Middle frontal gyrus (tissue), 1 donor: Measurements from ENCODE around the gene TM2D3.
A peak's percentile ranks its signal among the peaks of the same experiment; 100 is the strongest.

Experiments used
- DNase-seq: peaks from one replicate; pipeline ENCODE4 v3.0.0-alpha.2; 2015; ENCODE audit warnings: low spot score; ENCODE audit errors: extremely low spot score

Gene TM2D3, protein sequence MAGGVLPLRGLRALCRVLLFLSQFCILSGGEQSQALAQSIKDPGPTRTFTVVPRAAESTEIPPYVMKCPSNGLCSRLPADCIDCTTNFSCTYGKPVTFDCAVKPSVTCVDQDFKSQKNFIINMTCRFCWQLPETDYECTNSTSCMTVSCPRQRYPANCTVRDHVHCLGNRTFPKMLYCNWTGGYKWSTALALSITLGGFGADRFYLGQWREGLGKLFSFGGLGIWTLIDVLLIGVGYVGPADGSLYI

DNA sequence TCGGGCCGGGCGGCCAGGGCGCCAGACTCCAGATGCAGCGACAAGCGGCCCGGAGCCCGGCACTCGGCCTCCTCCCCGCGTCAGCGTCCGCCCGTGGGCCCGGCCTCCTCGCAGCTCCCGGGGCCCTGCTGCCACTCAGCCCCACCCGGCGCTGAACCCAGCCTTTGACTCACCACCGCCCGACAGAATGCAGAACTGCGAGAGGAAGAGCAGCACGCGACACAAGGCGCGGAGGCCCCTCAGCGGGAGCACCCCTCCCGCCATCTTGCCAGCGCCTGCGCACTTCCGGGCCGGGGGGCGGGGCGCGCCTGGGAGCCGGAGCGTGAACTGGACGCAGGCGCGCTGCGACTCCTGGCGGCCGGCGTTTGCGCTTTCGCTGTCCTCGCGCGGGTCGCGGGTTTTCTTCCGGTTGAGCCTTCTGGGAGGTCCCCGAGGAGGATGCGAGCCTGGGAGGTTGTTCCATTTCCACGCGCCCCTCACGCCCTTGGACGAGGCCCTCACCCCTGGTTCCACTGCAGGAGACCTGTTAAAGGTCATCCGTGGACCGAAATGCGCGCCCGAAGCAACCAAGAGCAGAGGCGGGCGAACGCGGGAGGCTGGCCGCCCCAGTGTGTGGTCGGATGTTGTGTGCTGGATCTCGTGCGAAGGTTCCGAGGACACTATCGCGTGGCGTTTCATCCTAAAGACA, at the start of gene TM2D3:
TSS of gene TM2D3 (minus strand) at position 284 of the 688 bp plus-strand sequence. CDS start at position 264, 20 bp downstream.
- peak; percentile 79 for DNase-seq

DNA sequence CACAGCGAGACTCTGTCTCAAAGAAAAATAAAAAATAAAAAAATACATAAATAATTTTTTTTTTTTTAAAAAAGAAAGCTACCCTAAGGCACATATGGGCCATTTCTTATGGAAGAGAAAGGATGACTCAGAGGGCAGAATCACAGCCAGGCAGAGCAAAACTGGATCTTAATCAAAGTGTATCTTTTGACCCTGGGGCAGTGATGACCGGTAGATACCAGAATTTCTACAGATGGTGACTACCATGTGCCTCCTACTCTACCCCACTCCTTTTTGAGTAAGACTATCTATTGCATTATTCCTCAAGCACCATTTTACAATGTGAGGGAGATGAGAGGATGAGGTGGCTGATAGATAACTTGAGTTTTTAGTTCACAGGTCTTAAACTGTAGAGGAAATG, 46.1 kb upstream of the TM2D3 start:
- DNase-seq = no peak

DNA sequence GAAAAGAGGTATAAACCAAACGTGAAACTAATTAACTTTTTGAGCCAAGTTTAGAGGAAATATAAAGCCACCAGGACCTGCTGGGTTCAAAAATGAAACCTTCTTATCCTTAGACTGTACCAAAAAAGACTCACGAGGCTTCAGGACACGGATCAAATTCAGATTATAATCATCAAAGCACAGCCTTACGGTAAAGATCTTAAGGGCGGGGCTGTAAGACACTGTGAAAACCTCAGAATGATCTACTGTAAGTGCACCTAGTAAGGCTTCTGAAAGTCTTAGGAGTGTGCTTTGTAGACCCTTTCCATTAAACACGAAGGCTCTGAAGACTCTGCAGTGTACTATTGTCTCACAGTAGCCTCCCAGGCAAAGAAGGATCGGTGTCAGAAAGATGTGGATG, 45.3 kb upstream of the TM2D3 start:
- DNase-seq = no peak

DNA sequence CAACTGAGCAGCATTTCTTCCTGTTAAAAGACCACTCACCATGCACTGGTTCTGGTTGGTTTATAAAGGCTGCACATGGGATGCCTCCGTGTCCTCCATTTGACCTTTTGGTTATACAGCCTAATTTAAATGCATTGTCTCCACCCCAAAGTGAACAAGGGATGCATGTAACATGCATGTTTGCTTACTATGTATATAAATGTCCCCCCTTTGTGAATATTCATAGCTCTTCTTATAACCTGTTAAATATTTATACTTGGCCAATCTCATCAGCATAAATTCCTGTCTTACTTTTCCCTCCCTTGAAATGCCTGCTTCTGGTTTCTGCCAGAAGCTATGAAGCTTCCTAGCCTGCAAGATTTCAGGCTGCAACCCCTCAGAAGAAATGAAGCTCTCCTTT, 44.6 kb upstream of the TM2D3 start:
- DNase-seq = no peak

DNA sequence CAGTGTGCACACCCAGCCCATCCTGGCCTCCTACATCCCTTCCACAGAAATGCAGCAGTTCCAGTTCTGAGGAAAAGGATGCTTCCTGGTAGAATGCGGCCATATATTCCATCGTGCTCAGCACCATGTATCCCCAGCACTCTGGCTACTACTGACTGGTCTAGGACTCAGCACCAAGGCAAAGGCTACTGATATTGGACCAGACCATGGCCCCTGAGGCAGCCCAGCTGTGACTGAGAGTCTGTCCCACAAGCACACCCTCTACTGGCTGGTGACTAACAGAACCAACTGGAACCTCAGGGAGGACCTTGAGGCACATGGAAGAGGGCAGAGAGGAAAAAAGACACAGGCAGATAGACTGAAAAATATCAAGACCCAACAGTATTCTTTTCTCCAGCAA, 42.1 kb upstream of the TM2D3 start:
- DNase-seq = no peak

DNA sequence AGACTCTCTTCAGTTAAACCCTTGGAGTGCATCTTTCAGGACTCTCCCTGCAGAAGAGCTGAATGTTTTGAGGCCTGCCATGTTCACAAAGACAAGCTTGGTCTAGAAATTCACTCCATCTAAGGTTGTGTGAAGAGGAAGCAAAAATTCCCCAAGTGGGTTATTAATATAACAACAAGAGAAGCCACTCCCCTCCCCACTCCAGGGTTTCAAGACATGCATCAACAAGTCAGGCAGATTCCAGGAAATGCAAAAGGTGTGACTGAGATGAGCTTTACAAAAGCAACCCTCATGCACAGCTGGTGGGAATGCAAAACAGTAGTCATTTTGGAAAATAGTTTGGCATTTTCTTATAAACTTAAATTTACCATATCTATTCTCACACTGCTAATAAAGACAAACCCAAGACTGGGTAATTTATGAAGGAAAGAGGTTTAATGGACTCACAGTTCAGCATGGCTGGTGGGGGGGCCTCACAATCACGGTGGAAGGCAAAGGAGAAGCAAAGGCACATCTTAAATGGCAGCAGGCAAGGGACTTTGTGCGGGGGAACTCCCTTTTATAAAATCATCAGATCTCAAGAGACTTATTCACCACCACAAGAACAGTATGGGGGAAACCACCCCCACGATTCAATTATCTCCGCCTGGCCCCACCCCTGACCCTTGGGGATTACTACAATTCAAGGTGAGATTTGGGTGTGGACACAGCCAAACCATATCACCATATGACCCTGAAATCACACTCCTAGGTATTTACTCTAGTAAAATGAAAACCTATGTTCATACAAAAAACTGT, 40.8 kb upstream of the TM2D3 start:
- no peak for DNase-seq

DNA sequence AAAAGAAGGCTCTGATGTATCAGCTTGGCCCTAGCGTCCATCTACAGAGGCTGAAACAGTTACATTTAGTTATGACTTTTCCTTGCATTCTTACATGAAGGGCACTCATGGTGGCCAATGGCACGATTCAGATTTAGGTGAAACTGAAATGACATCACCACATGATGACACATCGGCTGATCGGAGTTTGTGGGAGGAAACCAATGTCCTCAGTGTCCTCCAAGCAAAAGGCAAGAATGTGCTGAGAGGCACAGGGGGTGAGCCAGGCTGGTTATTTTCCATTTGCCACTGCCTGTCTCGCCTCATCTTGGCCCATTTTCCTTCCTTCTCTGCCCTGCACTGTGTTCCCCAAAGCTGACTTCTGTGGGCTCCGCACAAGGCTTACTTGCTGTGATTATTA, 37.7 kb upstream of the TM2D3 start:
- no peak for DNase-seq

DNA sequence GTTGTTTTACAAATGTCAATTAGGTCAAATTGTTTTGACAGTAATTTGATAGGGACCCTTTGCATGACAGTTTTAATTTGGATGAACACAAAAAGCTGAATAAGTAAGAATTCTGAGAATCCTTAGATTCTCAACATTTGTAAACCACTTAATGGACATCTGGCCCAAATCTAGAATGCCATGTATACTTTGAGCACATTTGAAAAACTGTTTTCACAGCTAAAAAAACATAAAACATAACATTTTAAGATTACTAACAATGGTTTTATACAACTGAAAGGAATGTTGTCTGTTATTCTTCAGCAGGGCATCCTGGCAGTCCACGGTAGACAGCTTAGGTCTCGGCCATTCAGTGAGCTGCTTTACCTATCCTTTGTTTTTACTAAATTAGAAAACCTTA, 34.5 kb upstream of the TM2D3 start:
- DNase-seq = no peak

DNA sequence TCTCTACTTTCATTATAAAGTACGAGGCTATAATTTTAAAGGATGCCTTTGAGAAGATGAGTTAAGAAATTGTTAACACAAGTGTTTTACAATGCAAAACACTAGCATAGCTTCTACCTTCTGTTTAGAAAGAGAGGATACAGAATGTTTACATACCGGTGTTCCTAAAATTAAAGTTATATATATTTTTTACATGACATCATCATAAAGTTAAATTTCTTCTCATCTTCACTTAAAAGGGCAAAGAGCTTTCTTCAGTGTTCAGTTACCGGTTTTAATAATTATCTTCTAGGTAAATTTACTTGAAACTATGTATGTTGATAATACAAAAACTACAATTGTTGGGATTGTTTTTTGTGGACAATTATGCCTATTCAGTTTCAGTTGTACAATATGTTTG, 32.7 kb upstream of the TM2D3 start:
- DNase-seq = no peak

DNA sequence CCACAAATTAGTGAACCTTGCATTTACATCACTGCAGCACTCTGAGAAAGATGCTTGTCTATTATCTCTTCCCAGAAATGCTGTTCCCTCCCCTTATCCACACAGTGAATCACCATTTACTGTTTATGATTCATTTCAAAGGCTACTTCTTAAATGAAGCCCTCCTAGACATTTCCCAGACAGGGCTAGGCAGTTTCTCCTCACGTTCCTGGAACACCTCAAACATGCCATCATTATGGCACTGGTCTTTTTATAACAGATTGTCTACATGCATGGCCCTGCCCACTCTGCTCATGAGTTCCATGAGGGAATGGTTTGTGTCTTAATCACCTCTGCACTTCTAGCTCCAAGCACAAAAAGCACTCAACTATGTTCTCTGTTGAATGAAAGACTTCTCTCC, 32.2 kb upstream of the TM2D3 start:
- DNase-seq = no peak

DNA sequence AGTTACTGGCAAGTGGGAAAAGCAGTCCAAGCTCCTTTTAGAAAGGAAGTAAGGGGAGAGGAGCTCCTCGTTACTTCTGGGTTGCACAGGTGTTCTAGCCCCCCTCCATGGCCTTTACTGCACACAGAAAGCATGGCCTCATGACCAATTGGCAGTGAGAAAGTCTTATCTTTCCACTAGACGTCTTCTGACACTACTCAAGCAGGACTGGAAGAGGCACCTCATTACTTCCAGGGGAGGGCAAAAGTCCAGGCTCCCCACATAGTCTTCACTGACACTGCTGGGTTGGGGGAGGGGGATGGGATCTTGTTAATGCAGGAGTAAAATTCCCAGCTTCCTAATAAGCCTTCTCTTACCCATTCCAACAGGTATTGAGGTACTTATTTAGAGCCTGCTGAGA, 27.6 kb upstream of the TM2D3 start:
- no peak for DNase-seq

DNA sequence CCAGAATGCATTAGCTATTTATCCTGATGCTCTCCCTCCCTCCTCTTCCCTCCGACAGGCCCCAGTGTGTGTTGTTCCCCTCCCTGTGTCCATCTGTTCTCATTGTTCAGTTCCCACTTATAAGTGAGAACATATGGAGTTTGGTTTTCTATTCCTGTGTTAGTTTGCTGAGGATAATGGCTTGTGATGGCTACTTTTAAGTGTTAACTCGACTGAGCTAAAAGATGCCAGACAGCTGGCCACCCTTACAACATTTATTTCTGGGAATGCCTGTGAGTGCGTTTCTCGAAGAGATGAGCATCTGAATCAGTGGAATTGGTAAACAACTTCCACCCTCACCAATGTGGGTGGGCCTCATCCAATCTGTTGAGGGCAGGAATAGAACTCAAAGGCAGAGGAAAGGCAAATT, 24.7 kb upstream of the TM2D3 start:
- DNase-seq = peak; percentile 39

DNA sequence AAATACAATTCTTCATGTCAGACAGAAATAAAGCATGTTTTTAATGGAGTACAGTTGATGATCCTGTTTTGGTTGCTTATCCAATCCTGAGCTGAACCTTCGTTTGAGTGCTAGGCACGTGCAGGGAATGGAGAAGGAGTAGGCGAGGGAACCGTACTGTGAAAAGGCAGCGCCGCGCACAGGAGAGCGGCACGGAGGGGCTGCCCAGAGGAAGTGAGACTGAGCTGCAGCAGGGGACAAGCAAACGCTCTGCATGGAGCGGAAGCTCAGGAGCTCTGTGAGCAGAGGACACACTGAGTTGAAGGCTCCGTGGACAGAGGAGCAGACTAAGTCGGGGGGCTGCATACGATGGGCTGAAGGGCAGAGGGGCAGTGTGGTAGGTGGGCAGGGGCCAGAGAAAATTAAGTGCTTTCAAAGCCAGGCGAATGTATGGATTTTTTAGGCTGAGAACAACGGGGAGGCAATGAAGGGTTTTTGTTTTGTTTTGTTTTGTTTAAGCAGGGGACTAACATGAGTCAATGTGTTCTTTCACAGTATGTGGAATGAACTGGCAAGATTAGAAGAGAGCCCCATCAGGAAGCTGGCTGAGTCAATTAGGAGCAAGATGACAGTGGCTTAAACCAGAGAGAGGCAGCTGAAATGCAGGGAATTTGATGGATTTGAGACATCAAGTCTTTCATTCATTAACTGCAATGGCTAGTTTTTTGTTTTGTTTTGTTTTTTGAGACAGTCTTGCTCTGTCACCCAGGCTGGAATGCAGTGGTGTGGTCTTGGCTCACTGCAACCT, 23.8 kb upstream of the TM2D3 start:
- peak; percentile 24 for DNase-seq

DNA sequence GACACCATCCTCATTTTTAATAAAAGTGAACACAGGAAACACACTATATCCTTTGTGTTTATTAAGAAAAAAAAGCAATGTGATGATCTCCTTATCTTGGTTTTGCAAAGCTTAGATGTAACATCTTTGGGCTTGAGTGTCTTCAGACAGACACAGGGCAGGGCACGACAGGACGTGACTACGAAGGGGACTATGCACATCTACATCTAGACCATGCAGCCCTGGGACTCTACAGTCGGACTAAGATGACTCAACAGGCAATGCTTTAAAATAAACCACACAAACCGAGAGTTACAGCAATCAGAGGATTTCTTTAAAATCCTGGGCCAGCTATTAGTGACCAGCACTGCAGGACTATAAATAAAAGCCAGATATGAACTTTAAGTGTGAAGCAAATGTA, 22.8 kb upstream of the TM2D3 start:
- DNase-seq = no peak

DNA sequence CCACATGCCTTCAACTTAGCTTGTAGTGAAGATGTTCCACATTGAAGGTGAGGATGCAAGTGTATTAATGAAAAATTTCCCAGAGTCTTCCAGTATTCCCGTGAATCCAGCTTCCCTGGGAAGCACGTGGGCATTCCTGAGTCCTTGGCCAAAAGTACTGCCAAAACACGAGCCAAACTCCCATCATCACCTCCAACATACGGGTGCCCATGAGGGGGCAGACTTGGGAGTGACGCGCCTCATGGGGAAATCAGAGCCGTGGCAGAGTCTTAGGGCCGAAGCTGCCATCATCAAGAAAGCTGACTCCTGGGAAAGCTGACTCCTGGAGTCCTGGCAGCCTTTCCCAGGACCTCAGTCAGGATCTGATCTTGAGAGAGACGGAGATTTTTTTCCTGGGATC, 20.1 kb upstream of the TM2D3 start:
- DNase-seq = no peak

DNA sequence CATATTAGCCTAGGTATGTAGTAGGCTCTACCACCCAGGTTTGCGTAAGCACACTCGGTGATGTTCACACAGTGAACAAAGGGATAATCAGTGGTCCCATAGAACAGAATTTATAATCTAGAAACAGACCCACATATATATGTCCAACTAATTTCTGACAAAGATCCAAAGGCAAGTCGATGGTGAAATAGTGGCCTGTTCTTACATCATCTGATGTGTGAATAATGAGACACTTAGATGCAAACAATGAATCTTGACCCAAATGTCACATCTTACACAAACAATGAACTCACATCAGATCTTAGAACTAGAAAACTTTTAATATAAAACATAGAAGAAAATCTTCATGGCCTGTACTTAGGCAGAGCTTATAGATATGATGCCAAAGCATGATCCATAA, 17.6 kb upstream of the TM2D3 start:
- no peak for DNase-seq

DNA sequence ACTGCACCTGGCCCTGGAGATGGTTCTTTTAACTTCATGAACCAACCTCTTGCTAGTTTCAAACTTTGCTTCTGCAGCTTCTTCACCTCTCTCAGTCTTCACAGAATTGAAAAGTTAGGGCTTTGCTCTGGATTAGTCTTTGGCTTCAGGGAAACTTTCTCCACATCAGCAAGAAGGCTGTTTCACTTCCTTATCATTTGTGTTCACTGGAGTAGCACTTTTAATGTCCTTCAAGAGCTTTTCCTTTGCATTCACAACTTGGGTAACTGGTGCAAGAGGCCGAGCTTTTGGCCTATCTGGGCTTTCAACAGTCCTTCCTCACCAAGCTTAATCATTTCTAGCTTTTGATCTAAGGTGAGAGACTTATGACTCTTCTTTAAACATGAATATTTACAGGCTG, 15.7 kb upstream of the TM2D3 start:
- DNase-seq = no peak

DNA sequence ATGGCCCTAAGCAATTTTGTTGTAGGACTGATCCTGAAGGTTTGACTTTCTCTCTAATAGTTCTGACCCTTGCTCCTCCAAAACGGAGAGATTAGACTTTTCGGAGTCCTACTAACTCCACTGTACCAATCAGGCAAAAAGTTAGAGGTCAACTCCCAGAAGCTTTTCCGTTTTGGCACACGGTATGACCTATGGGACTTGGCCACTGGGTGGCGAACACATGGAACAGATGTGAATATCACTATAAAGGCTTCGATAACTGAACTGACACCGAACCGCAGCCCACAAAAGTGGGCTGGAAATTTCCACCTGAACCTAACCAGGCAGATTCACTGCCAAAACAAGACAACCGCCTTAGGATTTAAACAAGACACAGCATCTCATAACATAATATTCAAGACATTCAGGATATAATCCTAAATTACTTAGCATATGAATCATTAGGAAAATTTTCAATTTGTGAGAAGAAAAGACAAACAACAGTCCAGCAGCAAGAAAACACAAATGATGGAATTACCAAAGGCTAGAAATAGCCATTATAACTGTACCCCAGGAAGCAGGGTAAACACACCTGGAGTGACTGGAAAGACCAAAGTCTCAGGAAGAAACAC, 12.2 kb upstream of the TM2D3 start:
- DNase-seq = no peak

DNA sequence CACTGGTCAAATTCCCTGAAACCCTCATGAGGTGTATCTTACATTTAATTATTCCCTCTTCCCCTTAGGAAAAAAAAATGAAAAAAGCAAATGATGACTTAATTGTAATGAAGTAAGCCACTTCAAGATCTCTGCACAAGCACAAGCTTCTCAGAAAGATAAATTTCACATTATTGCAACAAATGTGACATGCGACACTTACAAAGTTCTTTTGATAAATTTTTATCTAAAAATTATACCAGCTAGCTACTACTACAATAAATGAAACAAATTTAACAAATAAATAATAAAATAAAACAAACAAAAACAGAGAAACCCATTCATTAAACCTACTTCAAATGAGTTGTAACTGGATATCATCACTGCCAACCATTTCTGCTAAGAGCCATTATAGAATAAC, 10.0 kb upstream of the TM2D3 start:
- no peak for DNase-seq

DNA sequence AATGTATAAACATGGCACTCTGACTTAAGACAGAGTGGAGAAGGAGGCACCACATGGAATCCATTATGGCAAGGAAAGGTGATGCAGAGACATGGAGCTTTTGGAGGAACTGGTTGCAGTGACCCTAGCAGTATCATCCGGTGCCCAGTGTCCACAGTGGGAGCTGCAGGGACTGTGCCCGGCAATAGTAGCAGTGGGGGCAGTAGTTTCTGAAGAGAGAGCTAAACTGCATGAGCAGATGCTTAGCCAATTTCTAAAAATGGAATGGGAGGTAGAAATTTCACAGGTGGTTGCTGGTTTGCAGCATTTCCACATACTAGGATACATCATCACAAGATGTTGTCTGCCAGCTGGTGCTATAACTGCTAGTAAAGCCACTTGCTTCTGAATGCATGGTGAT, 7.8 kb upstream of the TM2D3 start:
- no peak for DNase-seq
